K562 (cell line): ENCODE measurements around the gene ZNF275. TPM values are rescaled to one million over a fixed set of nuclear protein-coding genes. Genes with fewer than 3 reads are reported as not detected.

ENCODE experiments used
- ATAC-seq: fragments of 200-7000 bp; cut with Tn5 transposase; 3 replicates; pipeline ENCODE4 v1.9.1; 2020; ENCODE audit warnings: moderate library complexity
- BruUV-seq: library from RNA; stranded (reverse); fragments of 400-500 nt; replicated peaks from 2 replicates; lab custom pipeline; 2021; lab: Mats Ljungman, UMichigan
- CTCF ChIA-PET: fragments of 300-600 bp; formaldehyde crosslinking; extraction: SDS; loops from one replicate; lab custom pipeline; 2021; ENCODE audit warnings: low intra/inter-chr PET ratio; lab: Yijun Ruan, JAX
- POLR2A ChIA-PET: fragments of 300-600, 350-650 bp; sonication (Branson Sonifier 250); formaldehyde crosslinking; extraction: SDS; loops from one replicate; lab custom pipeline; 2021; ENCODE audit warnings: antibody characterized with exemption, inconsistent platforms; lab: Yijun Ruan, JAX
- DNase-seq, 4 experiments: peaks; one replicate each; pipeline versions ENCODE4 v3.0.0 to v3.0.0-alpha.2; 2011 to 2018; ENCODE audit warnings: low spot score in 3 of 4, mixed read lengths in 3 of 4; ENCODE audit errors: extremely low read depth in 1 of 4
- FAIRE-seq: peaks from 2 replicates; lab custom pipeline; 2011; peaks lifted over from hg19 to GRCh38; lab: Jason Lieb, UNC
- H2AFZ ChIP-seq: 2 replicates; pipeline ENCODE4 v1.6.0; 2011; ENCODE audit warnings: low read depth, low read length, control low read depth, inconsistent platforms
- H3K27ac ChIP-seq: fragments of 200-600 bp; 3 replicates; pipeline ENCODE4 v1.8.0; 2011; ENCODE audit warnings: low read depth, mild to moderate bottlenecking, control low read depth, inconsistent platforms, low read length, moderate library complexity, mixed read lengths; ENCODE audit errors: extremely low read depth
- H3K27me3 ChIP-seq, 2 experiments: fragments of 300-600 bp in 1 of 2; 2 replicates in 1 of 2; 3 replicates in 1 of 2; pipeline versions ENCODE4 v1.6.0 to v1.8.0; 2011; ENCODE audit warnings: inconsistent platforms in 2 of 2, low read length in 2 of 2, mild to moderate bottlenecking in 1 of 2, mixed read lengths in 1 of 2, moderate library complexity in 1 of 2; ENCODE audit not compliant: control insufficient read depth in 2 of 2, insufficient read depth in 2 of 2
- H3K36me3 ChIP-seq: fragments of 300-600 bp; 3 replicates; pipeline ENCODE4 v1.8.0; 2011; ENCODE audit warnings: mild to moderate bottlenecking, low read length, inconsistent platforms; ENCODE audit not compliant: control insufficient read depth, insufficient read depth
- H3K4me1 ChIP-seq, 2 experiments: fragments of 200-600 bp in 1 of 2; replicated peaks in 1 of 2; 2 replicates in 1 of 2; 3 replicates in 1 of 2; pipeline versions ENCODE4 v1.5.1 to v1.8.0; 2011; ENCODE audit warnings: inconsistent platforms in 2 of 2, low read length in 2 of 2, mild to moderate bottlenecking in 1 of 2, mixed read lengths in 1 of 2, moderate library complexity in 1 of 2; ENCODE audit not compliant: control insufficient read depth in 2 of 2, insufficient read depth in 2 of 2
- H3K4me2 ChIP-seq: 2 replicates; pipeline ENCODE4 v1.6.1; 2011; ENCODE audit warnings: low read length, control low read depth, inconsistent platforms, mixed read lengths; ENCODE audit not compliant: insufficient read depth
- H3K4me3 ChIP-seq: fragments of 200-600 bp; sonication (generic), shearing (Covaris generic); 2 replicates; pipeline ENCODE4 v1.5.1; 2016; ENCODE audit warnings: control low read depth, inconsistent platforms
- H3K79me2 ChIP-seq: fragments of 200-600 bp; 3 replicates; pipeline ENCODE4 v1.8.0; 2011; ENCODE audit warnings: low read length, inconsistent platforms; ENCODE audit not compliant: control insufficient read depth, insufficient read depth
- H3K9ac ChIP-seq, 2 experiments: 2 replicates each; pipeline versions ENCODE4 v1.6.0 to v1.6.1; 2011; ENCODE audit warnings: low read depth in 2 of 2, low read length in 2 of 2, control low read depth in 1 of 2, inconsistent platforms in 1 of 2, mild to moderate bottlenecking in 1 of 2, mixed read lengths in 1 of 2; ENCODE audit not compliant: insufficient read depth in 1 of 2
- H3K9me1 ChIP-seq: one replicate; pipeline ENCODE4 v1.6.0; 2011; ENCODE audit warnings: inconsistent platforms, mild to moderate bottlenecking, low read length, moderate library complexity; ENCODE audit not compliant: control insufficient read depth, insufficient read depth
- H3K9me3 ChIP-seq: replicated peaks from 2 replicates; pipeline ENCODE4 v1.5.1; 2011; ENCODE audit warnings: low read depth, low read length, inconsistent platforms; ENCODE audit not compliant: control insufficient read depth, insufficient read depth
- H4K20me1 ChIP-seq: replicated peaks from 2 replicates; pipeline ENCODE4 v1.6.1; 2011; ENCODE audit warnings: low read length, inconsistent platforms, mixed read lengths; ENCODE audit not compliant: control insufficient read depth, insufficient read depth
- CBX1 ChIP-seq: sonication (generic); IDR thresholded peaks from 2 replicates; pipeline ENCODE4 v1.6.1; 2016; ENCODE audit warnings: antibody characterized with exemption, low read depth, mild to moderate bottlenecking
- CEBPG ChIP-seq, 3 experiments: fragments of 200-800 bp in 1 of 3; sonication (Bioruptor generic) in 1 of 3; sonication (generic) in 1 of 3; formaldehyde crosslinking in 1 of 3; IDR thresholded peaks in 2 of 3; conservative IDR thresholded peaks in 1 of 3; 2 replicates each; pipeline versions ENCODE4 v1.6.1 to v1.8.0; 2016 to 2022; ENCODE audit warnings: missing compliant biosample characterization in 2 of 3, missing genetic modification characterization in 2 of 3, mild to moderate bottlenecking in 1 of 3, missing genetic modification reagents in 1 of 3
- IRF2 ChIP-seq: sonication (generic); formaldehyde crosslinking; IDR thresholded peaks from 2 replicates; pipeline ENCODE4 v1.8.1; 2022; ENCODE audit warnings: mild to moderate bottlenecking, missing genetic modification reagents
- L3MBTL2 ChIP-seq: fragments of 450-650 bp; IDR thresholded peaks from 2 replicates; pipeline ENCODE4 v1.6.1; 2016; ENCODE audit warnings: mild to moderate bottlenecking, moderate library complexity
- NEUROD1 ChIP-seq: fragments of 150-350 bp; IDR thresholded peaks from 2 replicates; pipeline ENCODE4 v1.6.1; 2014; ENCODE audit warnings: borderline replicate concordance, low read length, low read depth; ENCODE audit not compliant: partially characterized antibody
- NR2C2 ChIP-seq, 2 experiments: fragments of 200-800 bp in 1 of 2; sonication (Bioruptor generic) in 1 of 2; sonication (generic) in 1 of 2; formaldehyde crosslinking in 1 of 2; IDR thresholded peaks; 2 replicates each; pipeline versions ENCODE4 v1.6.1 to v1.8.0; 2016 to 2022; ENCODE audit warnings: mild to moderate bottlenecking in 1 of 2, missing compliant biosample characterization in 1 of 2, missing genetic modification characterization in 1 of 2, missing genetic modification reagents in 1 of 2
- PRDM10 ChIP-seq: fragments of 450-650 bp; IDR thresholded peaks from 2 replicates; pipeline ENCODE4 v1.6.1; 2018; ENCODE audit not compliant: partially characterized antibody
- RBM25 ChIP-seq: fragments of 200-400 bp; formaldehyde crosslinking; IDR thresholded peaks from 2 replicates; pipeline ENCODE4 v1.6.1; 2018; ENCODE audit warnings: low read length, low read depth, moderate library complexity; ENCODE audit not compliant: severe bottlenecking
- SMARCC2 ChIP-seq: fragments of 450-650 bp; IDR thresholded peaks from 2 replicates; pipeline ENCODE4 v1.6.1; 2017; ENCODE audit warnings: antibody characterized with exemption, moderate library complexity, mild to moderate bottlenecking, low read depth
- ZBTB17 ChIP-seq: fragments of 450-650 bp; formaldehyde crosslinking; IDR thresholded peaks from 2 replicates; pipeline ENCODE4 v1.4.0; 2020; ENCODE audit warnings: mild to moderate bottlenecking
- ZBTB5 ChIP-seq: fragments of 450-650 bp; IDR thresholded peaks from 2 replicates; pipeline ENCODE4 v1.6.1; 2017; ENCODE audit warnings: antibody characterized with exemption
- WGBS: fragments of 100-300 bp; shearing (Covaris generic); methylation state at CpG from one replicate; pipeline ENCODE4 v1.1.6; 2016; ENCODE audit warnings: low coverage, mixed read lengths; ENCODE audit not compliant: insufficient coverage; ENCODE audit errors: missing lambda C conversion rate; 5-methylcytosine and 5-hydroxymethylcytosine counted together
- in situ Hi-C: fragments of 300-500 bp; cut with MboI; formaldehyde crosslinking; loops from 4 replicates; pipeline ENCODE4 v1.15.0; 2018; ENCODE audit warnings: inconsistent platforms, mixed read lengths
- intact Hi-C: fragments of 100-400 bp; cut with micrococcal nuclease; formaldehyde crosslinking; loops from 2 replicates; pipeline ENCODE4 v1.14.2; 2022
- polyA plus RNA-seq, 8 experiments: library from polyadenylated mRNA; depleted of rRNA in 4 of 8; stranded (reverse) in 5 of 8; unstranded in 3 of 8; fragments of >200 nt; fragmentation: Nextera tagmentation in 2 of 8; fragmentation: Illumina TruSeq in 1 of 8; extraction: Ambion mirVana in 2 of 8; extraction: Trizol in 1 of 8; gene quantifications; 2 replicates each; pipeline versions ENCODE4 v1.2.1 to v1.2.3, GENCODE V29; 2011 to 2014; ENCODE audit warnings: inconsistent platforms in 1 of 8, missing spikeins in 1 of 8
- total RNA-seq, 7 experiments: library from RNA; depleted of rRNA in 6 of 7; stranded (reverse); fragments of >200 nt in 6 of 7; fragmentation: Illumina TruSeq in 2 of 7; extraction: Trizol in 2 of 7; gene quantifications; 2 replicates each; pipeline versions ENCODE4 v1.2.1 to v1.2.3, GENCODE V29; 2011 to 2021; ENCODE audit warnings: low replicate concordance in 1 of 7

Gene ZNF275
- total and polyA plus RNA-seq, 9 of the 15 experiments (the other 6 are each of a cell fraction or from before 2014, with no cell fraction given): 2.1 to 19.1 (median 12.0) TPM

- BruUV-seq: no TSS peak
- H3K9me3 ChIP-seq: no peaks in the 10 kb centered on the region; the same call in 1 of the 2 replicates
- peaks cover 80% of the 10 kb centered on the region; the same call in 2 of the 3 replicates for H3K36me3 ChIP-seq
- H3K9me1 ChIP-seq: no peaks in the 10 kb centered on the region
- H3K9ac ChIP-seq: peak overlapping the region; percentile 41 to 80
- DNase-seq (peak; percentile 28 to 65 (median 53)), ATAC-seq (peak; percentile 85), FAIRE-seq (peak; percentile 67)
- TF ChIP-seq RBM25 (peak; percentile 43), SMARCC2 (no peak), L3MBTL2 (0 out of 2 replicates have a peak, but pooled peaks have one; percentile 8), PRDM10 (no peak), ZBTB5 (peak; percentile 7; the same call in 1 of the 2 replicates), NEUROD1 (no peak), ZBTB17 (CRISPR knock-in tag) (no peak), CBX1 (no peak), NR2C2 (CRISPR knock-in tag; IDR thresholded peaks at IDR 0.05) (no peak), NR2C2 (tag; IDR thresholded peaks at IDR 0.05) (0 out of 2 replicates have a peak, but pooled peaks have one; percentile 32), IRF2 (no peak), CEBPG (CRISPR knock-in tag; IDR thresholded peaks at IDR 0.05) (no peak), CEBPG (tag; conservative IDR thresholded peaks at IDR 0.05 in 1 of 2, IDR thresholded peaks at IDR 0.05 in 1 of 2) (no peak)
- no peaks in the 10 kb centered on the region for H3K27me3 ChIP-seq
- H3K4me3 ChIP-seq: no peak overlapping the region
- peaks cover 24 to 42% of the 10 kb centered on the region in 2 experiments for H3K4me1 ChIP-seq
- POLR2A ChIA-PET: interaction anchor here (0.8 to 1.0 kb wide), 3 partner anchors 10 to 18 kb away, joined by 3 to 4 read pairs (median 4); partner anchors contain the start of gene PNMA6F
- peak overlapping the region; percentile 61 for H3K27ac ChIP-seq
- H3K4me2 ChIP-seq: peak overlapping the region; percentile 66
- WGBS: 14% methylated on average over 4 of the region's 6 CpGs
- in situ Hi-C loops (no loop called here), intact Hi-C loops (no loop called here)
- 0 out of 2 replicates have a peak, but pooled peaks cover 3% of the 10 kb centered on the region for H4K20me1 ChIP-seq
- peaks cover 85% of the 10 kb centered on the region for H3K79me2 ChIP-seq
- H2AFZ ChIP-seq: peak overlapping the region; percentile 14; the same call in 1 of the 2 replicates
- CTCF ChIA-PET: no interaction called here
These were observed 6.2 kb downstream of the ZNF275 start for GRCh38 chrX:153340111-153340510.
